HEK293 (cell line): ENCODE results near the gene JUP.

Experiments used
- CTCF ChIA-PET: fragments of 350-600 bp; formaldehyde crosslinking; extraction: SDS; loops from one replicate; lab custom pipeline; 2021; ENCODE audit warnings: antibody characterized with exemption; lab: Yijun Ruan, JAX
- POLR2A ChIA-PET: fragments of 300-600 bp; formaldehyde crosslinking; extraction: SDS; loops from one replicate; lab custom pipeline; 2020; ENCODE audit warnings: antibody characterized with exemption, inconsistent platforms; lab: Yijun Ruan, JAX
- H3K27ac ChIP-seq: fragments of 200-500 bp; sonication (Bioruptor generic); 2 replicates; pipeline ENCODE4 v1.5.1; 2014; ENCODE audit warnings: low read depth, low read length, control low read depth, inconsistent platforms; ENCODE audit errors: extremely low read depth
- H3K36me3 ChIP-seq, 2 experiments: fragments of 200-500 bp in 1 of 2; sonication (Bioruptor generic) in 1 of 2; 1 replicate in 1 of 2; 2 replicates in 1 of 2; pipeline ENCODE4 v1.5.1; 2014 to 2017; ENCODE audit warnings: inconsistent platforms in 2 of 2, low read length in 2 of 2; ENCODE audit not compliant: control insufficient read depth in 2 of 2, insufficient read depth in 1 of 2
- H3K4me1 ChIP-seq: fragments of 200-500 bp; sonication (Bioruptor generic); 2 replicates; pipeline ENCODE4 v1.5.1; 2014; ENCODE audit warnings: mild to moderate bottlenecking, low read length, inconsistent platforms; ENCODE audit not compliant: control insufficient read depth, insufficient read depth
- H3K4me3 ChIP-seq: 2 replicates; pipeline ENCODE4 v1.5.1; 2011; ENCODE audit warnings: low read depth, mild to moderate bottlenecking, control low read depth, low read length, moderate library complexity
- H3K9me3 ChIP-seq: fragments of 200-500 bp; sonication (Bioruptor generic); 2 replicates; pipeline ENCODE4 v1.5.1; 2014; ENCODE audit warnings: low read depth, low read length, inconsistent platforms; ENCODE audit not compliant: control insufficient read depth, insufficient read depth
- GLI4 ChIP-seq: fragments of 450-650 bp; formaldehyde crosslinking; IDR thresholded peaks from 2 replicates; pipeline ENCODE4 v1.5.1; 2016; ENCODE audit warnings: missing biosample characterization, missing genetic modification characterization
- HOXC10 ChIP-seq: sonication (generic); formaldehyde crosslinking; IDR thresholded peaks from 2 replicates; pipeline ENCODE4 v1.8.1; 2023; ENCODE audit warnings: mild to moderate bottlenecking, missing genetic modification reagents
- KLF8 ChIP-seq: fragments of 450-650 bp; formaldehyde crosslinking; IDR thresholded peaks from 2 replicates; pipeline ENCODE4 v1.5.1; 2016; ENCODE audit warnings: missing biosample characterization, missing genetic modification characterization
- MEIS1 ChIP-seq: sonication (generic); formaldehyde crosslinking; IDR thresholded peaks from 2 replicates; pipeline ENCODE4 v1.8.1; 2022; ENCODE audit warnings: missing genetic modification reagents, mild to moderate bottlenecking, borderline replicate concordance
- TSHZ1 ChIP-seq: fragments of 450-650 bp; formaldehyde crosslinking; IDR thresholded peaks from 2 replicates; pipeline ENCODE4 v1.5.1; 2016; ENCODE audit warnings: missing biosample characterization, missing genetic modification characterization, borderline replicate concordance
- YY2 ChIP-seq: fragments of 450-650 bp; formaldehyde crosslinking; IDR thresholded peaks from 2 replicates; pipeline ENCODE4 v1.5.1; 2016; ENCODE audit warnings: missing biosample characterization, missing genetic modification characterization
- ZFP69B ChIP-seq: fragments of 450-650 bp; formaldehyde crosslinking; IDR thresholded peaks from 2 replicates; pipeline ENCODE4 v1.5.1; 2016; ENCODE audit warnings: missing biosample characterization, missing genetic modification characterization
- ZNF223 ChIP-seq: fragments of 450-650 bp; formaldehyde crosslinking; IDR thresholded peaks from 2 replicates; pipeline ENCODE4 v1.5.1; 2016; ENCODE audit warnings: missing biosample characterization, missing genetic modification characterization
- ZNF324 ChIP-seq: fragments of 450-650 bp; formaldehyde crosslinking; IDR thresholded peaks from 2 replicates; pipeline ENCODE4 v1.5.1; 2016; ENCODE audit warnings: missing biosample characterization, missing genetic modification characterization
- ZNF416 ChIP-seq: fragments of 450-650 bp; formaldehyde crosslinking; IDR thresholded peaks from 2 replicates; pipeline ENCODE4 v1.5.1; 2016; ENCODE audit warnings: missing biosample characterization, missing genetic modification characterization
- TF ChIP-seq, protein P1 (sequence below): fragments of 450-650 bp; formaldehyde crosslinking; IDR thresholded peaks from 2 replicates; pipeline ENCODE4 v1.5.1; 2016; ENCODE audit warnings: missing biosample characterization, missing genetic modification characterization
- TF ChIP-seq, protein P2 (sequence below): fragments of 450-650 bp; formaldehyde crosslinking; IDR thresholded peaks from 2 replicates; pipeline ENCODE4 v1.5.1; 2016; ENCODE audit warnings: missing biosample characterization, missing genetic modification characterization, borderline replicate concordance
- TF ChIP-seq, protein P3 (sequence below): fragments of 450-650 bp; formaldehyde crosslinking; IDR thresholded peaks from 2 replicates; pipeline ENCODE4 v1.5.1; 2016; ENCODE audit warnings: missing biosample characterization, missing genetic modification characterization, low read depth
- TF ChIP-seq, protein P4 (sequence below): fragments of 450-650 bp; formaldehyde crosslinking; IDR thresholded peaks from 2 replicates; pipeline ENCODE4 v1.5.1; 2017; ENCODE audit warnings: missing biosample characterization, missing genetic modification characterization
- TF ChIP-seq, protein P5 (sequence below): fragments of 450-650 bp; formaldehyde crosslinking; IDR thresholded peaks from 2 replicates; pipeline ENCODE4 v1.5.1; 2016; ENCODE audit warnings: missing biosample characterization, missing genetic modification characterization

JUP gene

GRCh38 chr17:41762841-41763240, 23.7 kb downstream of the JUP start (continued):
- TF ChIP-seq, protein P1, sequence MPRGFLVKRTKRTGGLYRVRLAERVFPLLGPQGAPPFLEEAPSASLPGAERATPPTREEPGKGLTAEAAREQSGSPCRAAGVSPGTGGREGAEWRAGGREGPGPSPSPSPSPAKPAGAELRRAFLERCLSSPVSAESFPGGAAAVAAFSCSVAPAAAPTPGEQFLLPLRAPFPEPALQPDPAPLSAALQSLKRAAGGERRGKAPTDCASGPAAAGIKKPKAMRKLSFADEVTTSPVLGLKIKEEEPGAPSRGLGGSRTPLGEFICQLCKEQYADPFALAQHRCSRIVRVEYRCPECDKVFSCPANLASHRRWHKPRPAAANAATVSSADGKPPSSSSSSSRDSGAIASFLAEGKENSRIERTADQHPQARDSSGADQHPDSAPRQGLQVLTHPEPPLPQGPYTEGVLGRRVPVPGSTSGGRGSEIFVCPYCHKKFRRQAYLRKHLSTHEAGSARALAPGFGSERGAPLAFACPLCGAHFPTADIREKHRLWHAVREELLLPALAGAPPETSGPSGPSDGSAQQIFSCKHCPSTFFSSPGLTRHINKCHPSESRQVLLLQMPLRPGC (tag by site-specific recombination) = no peak

DNA sequence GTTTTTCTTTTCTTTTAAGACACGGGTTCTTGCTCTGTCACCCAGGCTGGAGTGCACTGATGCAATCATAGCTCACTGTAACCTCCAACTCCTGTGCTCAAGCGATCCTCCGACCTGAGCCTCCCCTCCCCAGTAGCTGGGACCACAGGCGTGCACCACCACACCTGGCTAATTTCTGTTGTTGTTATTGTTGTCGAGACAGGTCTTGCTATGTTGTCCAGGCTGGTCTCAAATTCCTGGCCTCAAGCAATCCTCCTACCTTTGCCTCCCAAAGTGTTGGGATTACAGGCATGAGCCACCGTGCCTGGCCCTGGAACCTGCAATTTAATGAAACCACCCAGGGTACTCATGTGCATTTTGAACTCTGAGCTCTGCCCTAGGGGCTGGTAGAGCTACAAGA, 24.1 kb downstream of the JUP start:
- H3K9me3 ChIP-seq = no peaks in the 10 kb centered on the region
- no peak overlapping the region for H3K27ac ChIP-seq
- TF ChIP-seq, protein P2, sequence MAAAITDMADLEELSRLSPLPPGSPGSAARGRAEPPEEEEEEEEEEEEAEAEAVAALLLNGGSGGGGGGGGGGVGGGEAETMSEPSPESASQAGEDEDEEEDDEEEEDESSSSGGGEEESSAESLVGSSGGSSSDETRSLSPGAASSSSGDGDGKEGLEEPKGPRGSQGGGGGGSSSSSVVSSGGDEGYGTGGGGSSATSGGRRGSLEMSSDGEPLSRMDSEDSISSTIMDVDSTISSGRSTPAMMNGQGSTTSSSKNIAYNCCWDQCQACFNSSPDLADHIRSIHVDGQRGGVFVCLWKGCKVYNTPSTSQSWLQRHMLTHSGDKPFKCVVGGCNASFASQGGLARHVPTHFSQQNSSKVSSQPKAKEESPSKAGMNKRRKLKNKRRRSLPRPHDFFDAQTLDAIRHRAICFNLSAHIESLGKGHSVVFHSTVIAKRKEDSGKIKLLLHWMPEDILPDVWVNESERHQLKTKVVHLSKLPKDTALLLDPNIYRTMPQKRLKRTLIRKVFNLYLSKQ (tag by site-specific recombination) = no peak
- no peak for TF ChIP-seq HOXC10 (CRISPR knock-in tag)
- TF ChIP-seq, protein P3, sequence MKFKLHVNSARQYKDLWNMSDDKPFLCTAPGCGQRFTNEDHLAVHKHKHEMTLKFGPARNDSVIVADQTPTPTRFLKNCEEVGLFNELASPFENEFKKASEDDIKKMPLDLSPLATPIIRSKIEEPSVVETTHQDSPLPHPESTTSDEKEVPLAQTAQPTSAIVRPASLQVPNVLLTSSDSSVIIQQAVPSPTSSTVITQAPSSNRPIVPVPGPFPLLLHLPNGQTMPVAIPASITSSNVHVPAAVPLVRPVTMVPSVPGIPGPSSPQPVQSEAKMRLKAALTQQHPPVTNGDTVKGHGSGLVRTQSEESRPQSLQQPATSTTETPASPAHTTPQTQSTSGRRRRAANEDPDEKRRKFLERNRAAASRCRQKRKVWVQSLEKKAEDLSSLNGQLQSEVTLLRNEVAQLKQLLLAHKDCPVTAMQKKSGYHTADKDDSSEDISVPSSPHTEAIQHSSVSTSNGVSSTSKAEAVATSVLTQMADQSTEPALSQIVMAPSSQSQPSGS (tag by site-specific recombination) = no peak
- TF ChIP-seq ZFP69B (tag by site-specific recombination) = no peak
- TF ChIP-seq GLI4 = no peak
- ChIA-PET POLR2A (interaction anchor here (2.3 kb wide), 1 partner anchor 24 kb away, joined by 13 read pairs; the partner anchor contains the start of gene JUP), CTCF (interaction anchor here (0.6 kb wide), 1 partner anchor 15 kb away, joined by 3 read pairs; no protein-coding TSS in a partner anchor)
- H3K4me1 ChIP-seq = no peaks in the 10 kb centered on the region
- H3K36me3 ChIP-seq = peaks cover 44 to 94% of the 10 kb centered on the region in 2 experiments
- no peak overlapping the region for H3K4me3 ChIP-seq

DNA sequence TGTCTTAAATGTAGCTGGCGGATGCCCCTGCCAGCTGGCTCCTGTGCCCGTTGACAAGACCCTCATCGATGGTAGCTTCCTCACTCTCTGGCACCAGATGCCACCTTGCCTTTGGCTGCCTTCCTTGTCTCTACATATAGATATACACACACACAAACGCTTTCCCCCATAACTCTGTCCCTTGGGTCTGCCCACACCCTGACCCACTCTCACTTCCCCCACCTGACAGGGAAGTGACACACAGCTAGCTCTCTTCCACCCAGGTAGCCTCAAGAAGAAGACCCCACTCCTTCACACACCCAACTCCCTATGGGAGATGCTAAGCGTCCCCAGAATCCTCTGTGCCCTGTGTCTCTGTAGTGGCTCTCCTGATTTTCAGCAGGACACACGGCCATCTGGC, 25.6 kb downstream of the JUP start:
- Histone ChIP-seq H3K27ac (no peak overlapping the region), H3K4me1 (no peaks in the 10 kb centered on the region), H3K9me3 (no peaks in the 10 kb centered on the region), H3K4me3 (no peak overlapping the region), H3K36me3 (peaks cover 33 to 94% of the 10 kb centered on the region in 2 experiments)
- CTCF ChIA-PET = interaction anchor here (0.8 to 2.1 kb wide), 3 partner anchors 20 to 41 kb away, joined by 3 to 12 read pairs (median 3); partner anchors contain the start of gene JUP
- TF ChIP-seq TSHZ1 (tag by site-specific recombination) = no peak
- TF ChIP-seq, protein P1 (tag by site-specific recombination) = no peak
- no peak for TF ChIP-seq ZNF223 (tag by site-specific recombination)
- TF ChIP-seq ZNF324 (tag by site-specific recombination) = no peak
- TF ChIP-seq MEIS1 (CRISPR knock-in tag) = no peak
- TF ChIP-seq, protein P4, sequence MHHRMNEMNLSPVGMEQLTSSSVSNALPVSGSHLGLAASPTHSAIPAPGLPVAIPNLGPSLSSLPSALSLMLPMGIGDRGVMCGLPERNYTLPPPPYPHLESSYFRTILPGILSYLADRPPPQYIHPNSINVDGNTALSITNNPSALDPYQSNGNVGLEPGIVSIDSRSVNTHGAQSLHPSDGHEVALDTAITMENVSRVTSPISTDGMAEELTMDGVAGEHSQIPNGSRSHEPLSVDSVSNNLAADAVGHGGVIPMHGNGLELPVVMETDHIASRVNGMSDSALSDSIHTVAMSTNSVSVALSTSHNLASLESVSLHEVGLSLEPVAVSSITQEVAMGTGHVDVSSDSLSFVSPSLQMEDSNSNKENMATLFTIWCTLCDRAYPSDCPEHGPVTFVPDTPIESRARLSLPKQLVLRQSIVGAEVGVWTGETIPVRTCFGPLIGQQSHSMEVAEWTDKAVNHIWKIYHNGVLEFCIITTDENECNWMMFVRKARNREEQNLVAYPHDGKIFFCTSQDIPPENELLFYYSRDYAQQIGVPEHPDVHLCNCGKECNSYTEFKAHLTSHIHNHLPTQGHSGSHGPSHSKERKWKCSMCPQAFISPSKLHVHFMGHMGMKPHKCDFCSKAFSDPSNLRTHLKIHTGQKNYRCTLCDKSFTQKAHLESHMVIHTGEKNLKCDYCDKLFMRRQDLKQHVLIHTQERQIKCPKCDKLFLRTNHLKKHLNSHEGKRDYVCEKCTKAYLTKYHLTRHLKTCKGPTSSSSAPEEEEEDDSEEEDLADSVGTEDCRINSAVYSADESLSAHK (tag by site-specific recombination) = no peak
- no peak for TF ChIP-seq HOXC10 (CRISPR knock-in tag)
- TF ChIP-seq KLF8 = no peak
- TF ChIP-seq, protein P5, sequence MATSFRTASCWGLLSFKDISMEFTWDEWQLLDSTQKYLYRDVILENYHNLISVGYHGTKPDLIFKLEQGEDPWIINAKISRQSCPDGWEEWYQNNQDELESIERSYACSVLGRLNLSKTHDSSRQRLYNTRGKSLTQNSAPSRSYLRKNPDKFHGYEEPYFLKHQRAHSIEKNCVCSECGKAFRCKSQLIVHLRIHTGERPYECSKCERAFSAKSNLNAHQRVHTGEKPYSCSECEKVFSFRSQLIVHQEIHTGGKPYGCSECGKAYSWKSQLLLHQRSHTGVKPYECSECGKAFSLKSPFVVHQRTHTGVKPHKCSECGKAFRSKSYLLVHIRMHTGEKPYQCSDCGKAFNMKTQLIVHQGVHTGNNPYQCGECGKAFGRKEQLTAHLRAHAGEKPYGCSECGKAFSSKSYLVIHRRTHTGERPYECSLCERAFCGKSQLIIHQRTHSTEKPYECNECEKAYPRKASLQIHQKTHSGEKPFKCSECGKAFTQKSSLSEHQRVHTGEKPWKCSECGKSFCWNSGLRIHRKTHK (tag by site-specific recombination) = no peak
- no peak for TF ChIP-seq ZNF416
- TF ChIP-seq YY2 (tag by site-specific recombination) = no peak
- POLR2A ChIA-PET = interaction anchor here (1.7 kb wide), 1 partner anchor 26 kb away, joined by 4 read pairs; the partner anchor contains the start of gene JUP
